ENCODE data around the gene BMPR1B.

GRCh38 chr4:95186666-95187065, 428.9 kb downstream of the BMPR1B start:
- TF ChIP-seq HDAC6 (IDR thresholded peaks at IDR 0.05; ENCODE audit: low read depth, low read length), result no peak
- TF ChIP-seq EZH2 (IDR thresholded peaks at IDR 0.05; ENCODE audit: low read depth, low read length, severe bottlenecking), result no peak
- no peak for TF ChIP-seq POLR2A (IDR thresholded peaks at IDR 0.05; ENCODE audit: control extremely low read depth in 1 of 2, low read depth in 2 of 2, low read length in 2 of 2)
- no peak for TF ChIP-seq USF2 (IDR thresholded peaks at IDR 0.05; ENCODE audit: low read length)
- TF ChIP-seq SP1 (IDR thresholded peaks at IDR 0.05; ENCODE audit: low read depth, low read length), result no peak
- TF ChIP-seq CTCF (IDR thresholded peaks at IDR 0.05; ENCODE audit: control extremely low read depth in 1 of 3, insufficient read depth in 1 of 3, low read depth in 1 of 3, low read length in 3 of 3), result no peak
- TF ChIP-seq MAX (IDR thresholded peaks at IDR 0.05), result no peak
- no peak for TF ChIP-seq ATF3 (IDR thresholded peaks at IDR 0.05; ENCODE audit: insufficient read depth, low read depth, low read length)
- TF ChIP-seq TEAD4 (IDR thresholded peaks at IDR 0.05; ENCODE audit: low read depth, low read length), result no peak
- TF ChIP-seq TBP (IDR thresholded peaks at IDR 0.05; ENCODE audit: low read depth, low read length), result no peak
- TF ChIP-seq NRF1 (IDR thresholded peaks at IDR 0.05; ENCODE audit: low read depth, low read length), result no peak

Data from H1 (cell line).